Heart right ventricle (tissue), 16 donors: ENCODE measurements around the gene RAD9A. TPM values are rescaled to one million over a fixed set of nuclear protein-coding genes. Genes with fewer than 3 reads are reported as not detected.

Source experiments
- ATAC-seq, 8 donors: fragments of 200-7000 bp; cut with Tn5 transposase; one replicate each; pipeline ENCODE4 v1.9.1; 2020; ENCODE audit warnings: mild to moderate bottlenecking in 8 of 8, moderate library complexity in 8 of 8, moderate number of reproducible peaks in 1 of 8
- DNase-seq, 2 donors: peaks; one replicate each; pipeline ENCODE4 v3.0.0-alpha.2; 2020
- H3K27ac ChIP-seq, 10 donors: fragments of 200-600 bp; sonication (generic) in 2 of 10; one replicate each; pipeline versions ENCODE4 v1.5.0 to v1.8.0; 2020 to 2022; ENCODE audit warnings: mild to moderate bottlenecking in 3 of 10
- H3K27me3 ChIP-seq, 7 donors: fragments of 200-600 bp; one replicate each; pipeline ENCODE4 v1.8.0; 2021 to 2022; ENCODE audit warnings: mild to moderate bottlenecking in 2 of 7
- H3K36me3 ChIP-seq, 9 donors: fragments of 200-600 bp; sonication (generic) in 1 of 9; one replicate each; pipeline versions ENCODE4 v1.5.0 to v1.8.0; 2020 to 2022; ENCODE audit warnings: mild to moderate bottlenecking in 2 of 9
- H3K4me1 ChIP-seq, 9 donors: fragments of 200-600 bp; sonication (generic) in 1 of 9; one replicate each; pipeline versions ENCODE4 v1.5.0 to v1.8.0; 2020 to 2022; ENCODE audit warnings: mild to moderate bottlenecking in 4 of 9
- H3K4me3 ChIP-seq, 10 donors: fragments of 200-600 bp; sonication (generic) in 2 of 10; one replicate each; pipeline versions ENCODE4 v1.5.0 to v1.8.0; 2020 to 2022; ENCODE audit warnings: mild to moderate bottlenecking in 7 of 10, moderate library complexity in 2 of 10
- H3K9me3 ChIP-seq, 11 donors: fragments of 200-600 bp in 10 of 11; sonication (generic) in 2 of 11; one replicate each; pipeline versions ENCODE4 v1.5.0 to v1.8.0; 2013 to 2022; ENCODE audit warnings: mild to moderate bottlenecking in 2 of 11, control low read depth in 1 of 11, moderate library complexity in 1 of 11
- WGBS, 2 donors: extraction: QIAGEN DNeasy Blood & Tissue Kit; methylation state at CpG; one replicate each; pipeline ENCODE4 v1.1.7; 2013; ENCODE audit warnings: inconsistent platforms in 1 of 2; 5-methylcytosine and 5-hydroxymethylcytosine counted together
- intact Hi-C, 10 donors: fragments of 100-400 bp; cut with DNase I; formaldehyde crosslinking; loops; one replicate each; pipeline versions ENCODE4 v1.11.1 to v1.14.2; 2022
- polyA plus RNA-seq, 2 donors: library from polyadenylated mRNA; stranded (reverse); fragments of 200-250 nt; gene quantifications; one replicate each; pipeline ENCODE4 v1.2.3, GENCODE V29; 2013
- total RNA-seq, 10 donors: library from RNA; stranded (reverse); fragmentation: NEBNext Ultra II Directional in 3 of 10; extraction: Animal tissue kit (Norgen Biotek cat#: 25700) in 3 of 10; gene quantifications; one replicate each; pipeline versions ENCODE4 v1.2.1 to v1.2.4, GENCODE V29; 2021 to 2023
- TF ChIP-seq, protein P1 (sequence below), 9 donors: fragments of 200-600 bp; sonication (generic) in 2 of 9; IDR thresholded peaks; one replicate each; pipeline versions ENCODE4 v1.5.0 to v1.8.0; 2021 to 2022; ENCODE audit warnings: antibody characterized with exemption in 9 of 9, mild to moderate bottlenecking in 5 of 9, moderate library complexity in 1 of 9
- donor health status: Arrhythmogenic right ventricular cardiomyopathy.
- donor health status: ischemic (EF 13 %, LVEDD 7.1; RV severe dilation, severe dysfunction).
- donor health status: healthy with polysubstance abuse.
- donor health status: DM: no; HTN: yes; CAD: no.
- donor health status: DM: no; HTN: no; CAD: no.
- donor health status: ischemic (EF 25% LVEDD 6.9; RV normal size, moderate dysfunction).
- donor health status: ischemic (EF 25% LVEDD 5.7; RV mildly dilated, moderate dysfunction).
- donor health status: healthy.
- donor health status: DM: yes; HTN: yes; CAD: no.
- donor health status: Ischemic cardiomyopathy.
- donor health status: ischemic (EF 35%, LVEDD 5.7; RV mildly dilated, moderate dysfunction).
- donor health status: nonischemic (EF 11% LVEDD 7.7; RV severe dilation, severe dysfunction).
- donor health status: DM: yes; HTN: yes; CAD: no.
- donor health status: PGD.
- donor health status: ischemic (EF 29% LVEDD 5.4; RV normal size, mild dysfunction).
- donor health status: nonischemic (EF 23%, LVEDD 6.1; RV moderate dilation, normal function).

The RAD9A gene
- total and polyA plus RNA-seq, 12 donors, result 4.8 to 15.0 (median 6.5) TPM

- no peaks in the 10 kb centered on the region for H3K27me3 ChIP-seq
- intact Hi-C loops, result loop anchor here in 3 of 10 donors (5.0 kb wide), 1 partner anchor 36 kb away; no protein-coding TSS in a partner anchor
- ATAC-seq (no peak), DNase-seq (no peak)
- H3K4me1 ChIP-seq, result peaks cover 5 to 24% (median 11%) of the 10 kb centered on the region in 9 donors
- TF ChIP-seq, protein P1, sequence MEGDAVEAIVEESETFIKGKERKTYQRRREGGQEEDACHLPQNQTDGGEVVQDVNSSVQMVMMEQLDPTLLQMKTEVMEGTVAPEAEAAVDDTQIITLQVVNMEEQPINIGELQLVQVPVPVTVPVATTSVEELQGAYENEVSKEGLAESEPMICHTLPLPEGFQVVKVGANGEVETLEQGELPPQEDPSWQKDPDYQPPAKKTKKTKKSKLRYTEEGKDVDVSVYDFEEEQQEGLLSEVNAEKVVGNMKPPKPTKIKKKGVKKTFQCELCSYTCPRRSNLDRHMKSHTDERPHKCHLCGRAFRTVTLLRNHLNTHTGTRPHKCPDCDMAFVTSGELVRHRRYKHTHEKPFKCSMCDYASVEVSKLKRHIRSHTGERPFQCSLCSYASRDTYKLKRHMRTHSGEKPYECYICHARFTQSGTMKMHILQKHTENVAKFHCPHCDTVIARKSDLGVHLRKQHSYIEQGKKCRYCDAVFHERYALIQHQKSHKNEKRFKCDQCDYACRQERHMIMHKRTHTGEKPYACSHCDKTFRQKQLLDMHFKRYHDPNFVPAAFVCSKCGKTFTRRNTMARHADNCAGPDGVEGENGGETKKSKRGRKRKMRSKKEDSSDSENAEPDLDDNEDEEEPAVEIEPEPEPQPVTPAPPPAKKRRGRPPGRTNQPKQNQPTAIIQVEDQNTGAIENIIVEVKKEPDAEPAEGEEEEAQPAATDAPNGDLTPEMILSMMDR (IDR thresholded peaks at IDR 0.05), result peak in 7 of 9 donors; percentile 31 to 75 (median 39)
- peaks cover 0 to 8% (median 0%) of the 10 kb centered on the region in 11 donors for H3K9me3 ChIP-seq
- H3K27ac ChIP-seq, result no peak overlapping the region
- H3K36me3 ChIP-seq, result no peaks in the 10 kb centered on the region
- WGBS, 2 donors, result 72 to 82% methylated on average over 7 of the region's 7 CpGs
- H3K4me3 ChIP-seq, result no peak overlapping the region
Measured at GRCh38 chr11:67345920-67346819, 45.6 kb upstream of the RAD9A start.

DNA sequence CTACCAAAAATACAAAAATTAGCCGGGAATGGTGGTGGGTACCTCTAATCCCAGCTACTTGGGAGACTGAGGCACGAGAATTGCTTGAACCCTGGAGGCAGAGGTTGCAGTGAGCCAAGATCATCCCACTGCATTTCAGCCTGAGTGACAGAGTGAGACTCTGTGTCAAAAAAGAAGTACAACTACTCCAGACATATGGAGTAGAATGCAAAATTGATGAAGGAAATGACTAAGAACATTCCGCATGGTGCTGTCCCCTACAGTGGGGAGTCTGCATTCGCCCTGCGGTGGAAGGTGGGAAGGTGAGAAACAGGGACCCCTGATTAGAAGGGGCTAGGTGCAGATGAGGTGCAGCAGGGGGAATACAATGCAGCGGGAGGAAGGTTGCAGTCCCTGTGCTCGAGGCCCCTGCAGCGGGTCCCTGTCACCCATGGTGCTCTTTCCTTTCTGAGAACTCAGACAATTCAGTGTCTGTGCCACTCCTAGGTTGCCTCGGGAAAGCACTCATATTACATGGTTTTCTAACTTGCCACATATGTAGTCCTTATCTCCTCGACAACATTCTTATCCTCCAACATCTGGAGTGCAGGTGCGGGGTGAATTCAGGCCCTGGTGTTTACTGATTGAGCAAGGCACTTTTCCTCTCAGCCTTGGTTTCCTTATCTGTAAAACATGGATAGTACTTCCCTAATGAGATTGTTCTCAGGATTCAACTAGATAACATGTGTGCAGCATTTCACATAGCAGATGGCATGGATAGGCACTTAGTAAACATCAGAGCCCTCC, 43.6 kb upstream of the RAD9A start:
- no peak overlapping the region for H3K4me3 ChIP-seq
- H3K4me1 ChIP-seq, result peaks cover 10 to 43% (median 28%) of the 10 kb centered on the region in 9 donors
- intact Hi-C loops, result loop anchor here in 3 of 10 donors (5.0 kb wide), 1 partner anchor 34 kb away; no protein-coding TSS in a partner anchor
- no peaks in the 10 kb centered on the region for H3K27me3 ChIP-seq
- H3K9me3 ChIP-seq, result no peaks in the 10 kb centered on the region
- TF ChIP-seq, protein P1 (IDR thresholded peaks at IDR 0.05), result no peak
- DNase-seq, result no peak
- ATAC-seq, result no peak
- peaks cover 0 to 5% (median 0%) of the 10 kb centered on the region in 9 donors for H3K36me3 ChIP-seq
- 83 to 84% methylated on average over 11 of the region's 11 CpGs for WGBS, 2 donors
- peak overlapping the region in 1 of 10 donors; percentile 27 for H3K27ac ChIP-seq

DNA sequence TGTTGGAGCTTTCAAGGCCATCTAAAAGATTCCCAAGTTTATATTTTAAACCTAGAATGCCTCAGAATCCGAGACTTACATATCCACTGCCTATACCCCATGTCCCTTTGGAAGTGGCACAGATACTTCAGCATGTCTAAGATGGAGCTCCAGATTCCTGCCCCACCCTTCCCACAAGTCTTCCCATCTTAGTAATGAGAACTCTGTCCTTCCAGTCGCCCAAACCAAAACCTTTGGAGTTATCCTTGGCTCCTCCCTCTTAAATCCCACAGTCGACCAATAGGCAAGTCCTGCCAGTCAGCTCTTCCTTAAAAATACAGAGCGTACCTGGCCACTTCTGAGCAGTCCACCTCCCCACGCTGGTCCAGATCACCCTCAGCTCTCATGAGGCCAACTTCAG, 42.8 kb upstream of the RAD9A start:
- Histone ChIP-seq H3K27ac (peak overlapping the region in 3 of 10 donors; percentile 23 to 30 (median 27)), H3K9me3 (no peaks in the 10 kb centered on the region), H3K36me3 (peaks cover 0 to 5% (median 0%) of the 10 kb centered on the region in 9 donors), H3K4me3 (no peak overlapping the region), H3K27me3 (no peaks in the 10 kb centered on the region), H3K4me1 (peaks cover 10 to 47% (median 32%) of the 10 kb centered on the region in 9 donors)
- WGBS, 2 donors, result 68 to 72% methylated on average over 5 of the region's 5 CpGs
- no peak for DNase-seq
- intact Hi-C loops, result loop anchor here in 3 of 10 donors (5.0 kb wide), 1 partner anchor 33 kb away; no protein-coding TSS in a partner anchor
- TF ChIP-seq, protein P1 (IDR thresholded peaks at IDR 0.05), result no peak
- ATAC-seq, result no peak

- TF ChIP-seq, protein P1 (IDR thresholded peaks at IDR 0.05), result no peak
- ATAC-seq, result no peak
- intact Hi-C loops, result loop anchor here in 3 of 10 donors (5.0 kb wide), 1 partner anchor 33 kb away; no protein-coding TSS in a partner anchor
Measured at GRCh38 chr11:67349457-67349856, 42.3 kb upstream of the RAD9A start.

More at GRCh38 chr11:67349457-67349856, 42.3 kb upstream of the RAD9A start:
- no peaks in the 10 kb centered on the region for H3K27me3 ChIP-seq
- no peaks in the 10 kb centered on the region for H3K9me3 ChIP-seq
- no peak for DNase-seq
- H3K36me3 ChIP-seq, result peaks cover 0 to 5% (median 0%) of the 10 kb centered on the region in 9 donors
- H3K27ac ChIP-seq, result peak overlapping the region in 3 of 10 donors; percentile 23 to 30 (median 27)
- H3K4me3 ChIP-seq, result no peak overlapping the region
- WGBS, 2 donors, result 71 to 76% methylated on average over 2 of the region's 2 CpGs
- H3K4me1 ChIP-seq, result peaks cover 11 to 52% (median 36%) of the 10 kb centered on the region in 9 donors
